SIG-M5 treated with dmso at 0.1 percent for 504 hours (cell line): Measurements from ENCODE around the gene THSD1.
A peak's percentile ranks its signal among the peaks of the same experiment; 100 is the strongest.
"Not testable (repeated sequence)": the region's sequence is repeated elsewhere in the genome, so short reads cannot be mapped to it uniquely, and the experiment has no call there.

Experiments
- DNase-seq: peaks from one replicate; lab custom pipeline; 2025; ENCODE audit not compliant: unreplicated experiment; lab: John Stamatoyannopoulos, UW

The THSD1 gene

DNA sequence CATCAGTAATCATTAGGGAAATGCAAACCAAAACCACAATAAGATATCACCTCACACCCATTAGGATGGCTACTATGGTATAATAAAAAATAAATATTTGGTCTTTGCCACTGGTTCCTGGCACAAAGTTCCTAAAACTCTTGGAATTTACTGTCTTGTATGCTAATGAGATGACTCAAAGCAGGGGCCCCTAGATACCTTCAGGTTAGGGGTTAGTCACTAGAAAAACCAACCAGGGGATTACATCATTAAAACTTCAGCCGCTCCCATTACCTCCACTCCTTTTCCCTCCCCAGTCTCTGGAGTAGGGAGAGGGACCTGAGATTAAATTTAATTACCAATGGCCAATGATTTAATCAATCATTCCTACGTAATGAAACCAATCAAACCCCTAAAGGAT lies 49.6 kb downstream of the THSD1 start:
- no peak for DNase-seq

DNA sequence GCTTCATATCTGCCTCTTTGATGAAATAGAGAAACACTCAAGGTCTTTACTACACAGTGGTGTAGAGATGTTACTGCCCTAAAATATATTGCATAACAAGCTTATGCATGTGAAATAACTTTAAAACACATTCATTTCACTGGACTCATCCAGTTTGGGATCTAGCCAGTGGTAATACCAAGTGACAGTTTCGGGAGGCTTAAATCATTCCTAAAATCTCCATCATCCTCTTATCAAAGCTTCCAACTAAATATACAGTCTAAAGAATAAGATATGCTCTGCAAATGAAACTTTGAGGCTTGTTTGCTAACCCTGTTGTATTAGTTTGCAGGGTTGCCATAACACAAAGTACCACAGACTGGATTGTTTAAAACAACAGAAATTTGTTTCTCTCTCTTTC lies 52.8 kb downstream of the THSD1 start:
- no peak for DNase-seq

DNA sequence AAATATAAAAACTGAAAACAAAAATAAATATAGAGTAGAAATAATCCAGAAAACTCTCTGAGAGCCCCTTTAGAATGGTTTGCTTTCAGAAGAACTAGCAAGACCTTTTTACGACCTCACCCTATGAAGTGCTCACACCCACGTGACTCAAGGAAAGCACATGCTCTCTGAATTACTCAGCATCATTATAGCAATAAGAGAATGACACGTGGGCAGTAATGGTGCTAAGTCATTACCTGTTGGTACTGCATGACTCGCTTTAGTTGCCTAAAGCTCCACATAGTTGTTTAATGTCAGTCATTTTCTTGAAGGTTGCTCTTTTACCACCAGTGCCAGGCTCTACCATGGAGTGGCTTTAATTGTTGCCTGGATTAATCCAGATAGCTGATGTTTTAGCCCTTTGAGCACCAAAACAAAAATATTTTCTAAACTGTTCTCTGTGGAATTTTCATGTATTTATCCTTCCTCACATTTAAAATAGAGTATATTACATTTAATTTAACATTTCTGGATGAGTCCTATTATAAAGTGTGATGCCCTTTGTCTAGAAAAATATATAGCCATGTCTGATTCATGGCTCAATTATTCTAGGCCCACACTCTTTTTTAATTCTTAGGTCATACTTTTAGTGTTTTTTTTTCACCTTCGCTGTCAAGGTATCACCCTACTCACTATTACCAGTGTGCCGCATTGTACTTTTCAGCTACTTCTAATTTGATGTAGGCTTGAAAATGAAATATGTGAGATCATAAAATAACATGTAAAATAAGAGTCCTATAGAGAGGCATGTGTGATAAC lies 56.8 kb downstream of the THSD1 start:
- DNase-seq, result peak; percentile 16

DNA sequence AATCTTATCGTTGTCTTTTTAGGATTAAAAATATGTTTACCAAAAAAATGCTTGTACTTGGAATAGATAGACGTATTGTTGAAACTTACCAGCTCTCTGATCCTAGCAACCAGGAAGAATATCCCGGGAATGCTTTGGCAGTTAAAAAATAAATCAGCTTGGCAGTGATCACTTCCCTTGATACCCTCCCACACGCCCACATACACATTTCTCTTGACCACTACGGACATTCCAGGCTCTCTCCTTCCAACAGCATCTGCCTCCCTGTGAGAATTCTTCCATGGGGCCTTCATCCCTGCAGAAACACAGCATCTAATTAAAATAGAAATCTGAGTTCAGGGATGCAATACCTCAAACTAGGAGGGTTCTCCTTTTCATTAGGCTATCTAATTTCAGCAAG lies 57.9 kb downstream of the THSD1 start:
- DNase-seq, result no peak

DNA sequence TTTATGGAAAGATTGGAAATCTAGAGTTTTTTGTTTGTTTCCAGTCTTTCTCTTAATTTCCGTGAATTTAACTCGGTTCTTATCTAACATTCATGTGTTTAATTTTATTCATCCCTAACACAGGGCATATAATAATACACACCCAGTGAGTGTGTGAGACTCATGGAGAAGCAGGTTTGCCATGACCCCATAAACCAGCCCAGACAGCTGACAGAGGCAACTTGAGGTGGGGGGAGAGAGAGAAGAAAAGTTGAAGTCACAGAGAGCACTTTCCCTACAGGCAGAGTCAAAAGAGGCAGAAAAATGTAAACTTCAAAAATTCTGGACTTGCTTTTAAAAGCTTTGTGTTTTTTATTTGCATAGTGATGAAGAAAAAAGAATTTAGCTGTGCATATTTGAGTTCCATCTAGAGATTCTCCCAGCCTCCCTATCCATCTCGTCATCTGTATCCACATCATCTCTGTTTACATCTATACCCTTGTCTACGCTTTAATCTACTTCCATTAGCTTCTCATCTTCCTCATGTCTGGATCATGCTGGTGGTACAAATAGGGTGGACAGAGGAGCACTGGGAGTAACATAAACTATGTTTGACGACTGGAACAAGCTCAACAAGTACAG lies 60.2 kb downstream of the THSD1 start:
- no peak for DNase-seq

DNA sequence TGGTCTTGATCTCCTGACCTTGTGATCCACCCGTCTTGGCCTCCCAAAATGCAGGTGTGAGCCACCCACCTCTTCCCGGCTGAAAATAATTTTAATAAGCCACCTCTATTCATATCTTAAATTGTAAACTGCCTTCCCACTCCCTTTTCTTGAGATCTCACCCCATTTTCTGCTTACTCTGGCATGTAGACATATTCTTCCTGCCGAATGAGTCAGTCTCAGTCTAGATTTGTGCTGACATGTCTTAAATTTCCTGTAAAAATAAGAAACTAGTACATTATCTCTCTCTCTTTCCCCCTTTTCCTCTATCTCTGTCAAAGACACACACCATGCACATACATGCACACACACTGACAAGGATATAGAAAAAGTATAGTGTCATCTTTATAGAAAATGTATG lies 60.9 kb downstream of the THSD1 start:
- no peak for DNase-seq

DNA sequence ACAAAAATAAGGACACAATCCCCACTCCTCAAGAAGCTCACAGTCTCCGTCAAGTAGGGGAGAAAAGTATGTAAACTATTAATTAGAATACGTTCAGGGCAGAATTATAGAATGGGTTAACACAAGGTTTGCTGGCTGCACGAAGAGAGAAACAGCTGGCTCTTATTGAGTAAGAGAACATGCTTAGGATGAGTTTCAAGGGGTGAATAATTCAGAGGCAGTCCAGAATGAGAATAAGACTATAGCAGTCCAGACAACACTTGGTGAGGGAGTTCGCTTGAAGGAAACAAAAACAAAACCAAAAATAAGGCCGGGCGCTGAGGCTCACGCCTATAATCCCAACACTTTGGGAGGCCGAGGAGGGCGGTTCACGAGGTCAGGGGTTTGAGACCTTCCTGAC lies 61.9 kb downstream of the THSD1 start:
- no peak for DNase-seq

DNA sequence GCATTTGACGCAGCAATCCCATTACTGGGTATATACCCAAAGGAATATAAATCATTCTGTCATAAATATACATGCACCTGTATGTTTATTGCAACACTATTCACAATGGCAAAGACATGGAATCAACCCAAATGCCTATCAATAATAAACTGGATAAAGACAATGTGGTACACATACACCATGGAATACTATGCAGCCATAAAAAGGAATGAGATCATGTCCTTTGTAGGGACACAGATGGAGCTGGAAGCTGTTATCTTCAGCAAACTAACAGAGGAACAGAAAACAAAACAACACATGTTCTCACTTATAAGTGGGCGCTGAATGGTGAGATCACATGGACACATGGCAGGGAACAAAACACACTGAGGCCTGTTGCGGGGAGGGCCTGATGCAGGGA lies 63.8 kb downstream of the THSD1 start:
- not testable (repeated sequence) for DNase-seq

DNA sequence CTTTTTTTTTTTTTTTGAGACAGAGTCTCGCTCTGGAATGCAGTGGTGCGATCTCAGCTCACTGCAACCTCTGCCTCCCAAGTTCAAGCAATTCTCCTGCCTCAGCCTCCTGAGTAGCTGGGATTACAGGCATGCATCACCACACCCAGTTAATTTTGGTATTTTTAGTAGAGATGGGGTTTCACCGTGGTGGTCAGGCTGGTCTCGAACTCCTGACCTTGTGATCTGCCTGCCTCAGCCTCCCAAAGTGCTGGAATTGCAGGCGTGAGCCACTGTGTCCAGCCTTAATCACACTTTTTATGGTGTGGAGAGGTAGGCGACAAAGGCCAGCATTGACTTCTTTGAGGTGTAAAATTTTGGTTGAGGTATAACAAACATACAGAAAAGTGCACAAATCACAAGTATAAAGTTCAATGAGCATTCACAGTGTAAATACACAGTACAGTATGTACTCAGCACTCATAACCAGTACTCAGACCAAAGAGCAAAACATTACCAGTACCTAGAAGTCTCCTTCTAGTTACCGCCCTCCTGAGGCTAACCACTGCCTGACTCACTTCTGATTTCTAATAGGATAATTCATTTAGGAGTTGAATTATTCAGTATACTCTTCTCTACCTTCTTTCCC lies 68.0 kb downstream of the THSD1 start:
- not testable (repeated sequence) for DNase-seq

DNA sequence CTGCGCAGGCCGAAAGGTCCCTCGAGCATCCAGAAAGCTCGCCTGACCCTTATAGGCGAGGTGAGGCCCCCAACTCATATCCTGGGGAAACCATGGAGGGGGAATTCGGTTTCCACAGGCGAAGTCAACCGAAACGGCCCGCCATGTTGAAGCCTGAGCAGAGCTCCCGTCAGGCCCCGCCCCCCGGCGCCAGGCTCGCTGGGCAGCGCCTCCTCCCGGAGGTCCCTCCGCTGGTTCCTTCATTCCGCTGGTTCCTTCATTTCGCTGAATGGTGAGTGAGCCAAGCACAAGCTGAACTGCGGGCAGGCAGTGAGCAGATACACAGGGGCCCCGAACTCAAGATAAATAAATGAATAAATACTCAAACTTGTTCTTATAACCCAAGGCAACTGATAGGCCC lies 71.9 kb downstream of the THSD1 start:
- DNase-seq, result not testable (repeated sequence)

DNA sequence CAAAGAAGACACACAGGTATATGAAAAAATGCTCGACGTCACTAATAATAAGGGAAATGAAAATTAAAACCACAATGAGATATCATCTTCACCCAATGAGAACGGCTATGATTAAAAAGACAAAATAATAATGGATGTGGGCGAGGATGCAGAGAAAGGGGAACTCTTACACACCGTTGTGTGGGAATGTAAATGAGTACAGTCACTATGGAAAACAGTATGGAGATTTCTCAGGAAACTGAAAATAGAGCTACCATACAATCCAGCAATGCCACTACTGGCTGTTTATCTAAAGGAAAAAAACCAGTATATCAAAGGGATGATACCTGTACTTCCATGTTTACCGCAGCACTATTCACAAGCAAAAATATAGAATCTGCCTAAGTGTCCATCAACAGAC lies 74.1 kb downstream of the THSD1 start:
- not testable (repeated sequence) for DNase-seq
